HCT116 (cell line): ENCODE data around the gene ARL5B. TPM values are rescaled to one million over a fixed set of nuclear protein-coding genes. Genes with fewer than 3 reads are reported as not detected.
"Not testable (repeated sequence)": the region's sequence is repeated elsewhere in the genome, so short reads cannot be mapped to it uniquely, and the experiment has no call there.

Source experiments
- ATAC-seq: fragments of 200-7000 bp; cut with Tn5 transposase; 2 replicates; pipeline ENCODE4 v1.9.1; 2020; ENCODE audit warnings: mild to moderate bottlenecking, moderate library complexity
- BruUV-seq: library from RNA; stranded (reverse); fragments of 400-500 nt; replicated peaks from 2 replicates; lab custom pipeline; 2021; lab: Mats Ljungman, UMichigan
- CTCF ChIA-PET: fragments of 300-600 bp; sonication (Branson Sonifier 250); formaldehyde crosslinking; loops from one replicate; lab custom pipeline; 2021; ENCODE audit warnings: antibody characterized with exemption; lab: Charles Lee
- POLR2A ChIA-PET: fragments of 300-600, 350-600 bp; sonication (Branson Sonifier 250); formaldehyde crosslinking; loops from one replicate; lab custom pipeline; 2021; ENCODE audit warnings: antibody characterized with exemption; lab: Charles Lee
- RAD21 ChIA-PET, 2 experiments: fragments of 300-600 bp; sonication (Branson Sonifier 250); formaldehyde crosslinking; loops; one replicate each; lab custom pipeline; 2023; ENCODE audit warnings: low total read pairs in 2 of 2; ENCODE audit not compliant: uncharacterized antibody in 2 of 2, unreplicated experiment in 2 of 2, low non-redundant PET in 1 of 2; lab: Charles Lee
- DNase-seq: peaks from one replicate; pipeline ENCODE4 v3.0.0-alpha.2; 2010; ENCODE audit warnings: low read depth, low spot score
- H2AFZ ChIP-seq: fragments of 200-600 bp; shearing (Covaris generic), sonication (generic); 2 replicates; pipeline ENCODE4 v1.6.1; 2017; ENCODE audit warnings: low read depth, mixed run types, mixed read lengths, antibody characterized with exemption, low read length; ENCODE audit not compliant: poor library complexity, severe bottlenecking
- H3K27ac ChIP-seq: 2 replicates; pipeline ENCODE4 v1.5.1; 2012; ENCODE audit warnings: low read depth, low read length
- H3K27me3 ChIP-seq: fragments of 200-600 bp; sonication (generic); 2 replicates; pipeline ENCODE4 v1.6.1; 2016; ENCODE audit warnings: mixed run types, low read length, mixed read lengths; ENCODE audit not compliant: insufficient read depth
- H3K36me3 ChIP-seq, 2 experiments: fragments of 200-500 bp in 1 of 2; fragments of 200-600 bp in 1 of 2; sonication (Bioruptor generic) in 1 of 2; sonication (generic) in 1 of 2; 2 replicates each; pipeline versions ENCODE4 v1.5.1 to v1.6.1; 2014 to 2016; ENCODE audit warnings: low read length in 2 of 2, inconsistent platforms in 1 of 2, mixed read lengths in 1 of 2, mixed run types in 1 of 2; ENCODE audit not compliant: insufficient read depth in 2 of 2, control insufficient read depth in 1 of 2
- H3K4me1 ChIP-seq, 2 experiments: fragments of 200-600 bp in 1 of 2; sonication (generic) in 1 of 2; 2 replicates each; pipeline versions ENCODE4 v1.5.1 to v1.6.1; 2012 to 2017; ENCODE audit warnings: low read length in 2 of 2, inconsistent platforms in 1 of 2, mild to moderate bottlenecking in 1 of 2, mixed read lengths in 1 of 2, mixed run types in 1 of 2, moderate library complexity in 1 of 2; ENCODE audit not compliant: insufficient read depth in 2 of 2, control insufficient read depth in 1 of 2
- H3K4me2 ChIP-seq: fragments of 200-600 bp; sonication (generic); 2 replicates; pipeline ENCODE4 v1.6.1; 2017; ENCODE audit warnings: mixed run types, low read length, mixed read lengths
- H3K4me3 ChIP-seq, 2 experiments: fragments of 200-600 bp in 1 of 2; sonication (generic) in 1 of 2; replicated peaks in 1 of 2; 2 replicates each; pipeline ENCODE4 v1.5.1; 2011 to 2016; ENCODE audit warnings: low read length in 2 of 2, control low read depth in 1 of 2, low read depth in 1 of 2, mild to moderate bottlenecking in 1 of 2, mixed read lengths in 1 of 2, mixed run types in 1 of 2
- H3K79me2 ChIP-seq: fragments of 200-600 bp; sonication (generic); 2 replicates; pipeline ENCODE4 v1.6.1; 2017; ENCODE audit warnings: mild to moderate bottlenecking, mixed run types, low read length, moderate library complexity, mixed read lengths; ENCODE audit not compliant: insufficient read depth
- H3K9ac ChIP-seq: fragments of 200-600 bp; sonication (generic); 2 replicates; pipeline ENCODE4 v1.6.1; 2016; ENCODE audit warnings: low read length, mixed read lengths
- H3K9me2 ChIP-seq: fragments of 200-600 bp; sonication (generic), shearing (Covaris generic); 2 replicates; pipeline ENCODE4 v1.6.1; 2017; ENCODE audit warnings: mixed run types, mild to moderate bottlenecking, moderate library complexity; ENCODE audit not compliant: insufficient read depth
- H3K9me3 ChIP-seq, 2 experiments: fragments of 200-500 bp in 1 of 2; fragments of 200-600 bp in 1 of 2; sonication (Bioruptor generic) in 1 of 2; sonication (generic) in 1 of 2; 2 replicates each; pipeline ENCODE4 v1.6.1; 2014 to 2017; ENCODE audit warnings: low read length in 2 of 2, mixed read lengths in 2 of 2, inconsistent platforms in 1 of 2, low read depth in 1 of 2, mild to moderate bottlenecking in 1 of 2, mixed run types in 1 of 2, moderate library complexity in 1 of 2; ENCODE audit not compliant: control insufficient read depth in 1 of 2, insufficient read depth in 1 of 2
- H4K20me1 ChIP-seq: fragments of 200-600 bp; sonication (generic), shearing (Covaris generic); 2 replicates; pipeline ENCODE4 v1.6.1; 2017; ENCODE audit warnings: mixed run types, mild to moderate bottlenecking, moderate library complexity; ENCODE audit not compliant: insufficient read depth
- EZH2phosphoT487 ChIP-seq: fragments of 200-600 bp; IDR thresholded peaks from 2 replicates; pipeline ENCODE4 v1.6.1; 2018; ENCODE audit warnings: antibody characterized with exemption, borderline replicate concordance
- RAD21 ChIP-seq: IDR thresholded peaks from 2 replicates; pipeline ENCODE4 v1.6.1; 2012; ENCODE audit warnings: low read depth, mild to moderate bottlenecking
- REST ChIP-seq: IDR thresholded peaks from 2 replicates; pipeline ENCODE4 v1.6.1; 2012; ENCODE audit warnings: low read depth
- SIN3A ChIP-seq: IDR thresholded peaks from 2 replicates; pipeline ENCODE4 v1.6.1; 2012; ENCODE audit warnings: low read depth
- intact Hi-C: fragments of 100-400 bp; cut with micrococcal nuclease; formaldehyde crosslinking; loops from 2 replicates; pipeline ENCODE4 v1.10.0; 2022
- total RNA-seq: library from RNA; stranded (reverse); gene quantifications from one replicate; pipeline ENCODE4 v1.2.1, GENCODE V29; 2021; ENCODE audit not compliant: unreplicated experiment

The ARL5B gene
- total RNA-seq, 1 experiment from 2014 or later, result 21.1 TPM

DNA sequence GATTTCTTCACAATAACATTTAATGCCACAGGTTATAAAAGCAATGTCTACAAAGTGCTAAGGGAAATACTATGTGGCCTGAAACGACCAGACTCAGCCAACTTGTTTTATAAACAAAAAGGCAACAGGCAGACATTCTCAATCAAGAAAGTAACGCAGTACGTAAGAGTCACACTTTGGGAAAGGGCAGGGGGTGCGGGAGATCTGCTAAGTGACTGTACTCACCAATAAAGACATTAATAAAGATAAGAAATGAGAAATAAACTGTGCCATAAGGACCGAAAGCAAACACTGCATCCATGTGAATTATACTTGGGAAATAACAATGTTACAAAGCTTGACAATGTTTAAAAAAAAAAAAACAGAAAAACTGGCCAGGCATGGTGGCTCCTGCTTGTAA lies 33.3 kb upstream of the ARL5B start:
- Histone ChIP-seq H3K9me3 (no peaks in the 10 kb centered on the region), H3K4me1 (no peaks in the 10 kb centered on the region), H3K9me2 (no peaks in the 10 kb centered on the region), H3K9ac (no peak overlapping the region), H3K36me3 (peaks cover 2 to 4% of the 10 kb centered on the region in 2 experiments; a peak in 3 of 4 replicates), H3K27me3 (no peaks in the 10 kb centered on the region), H4K20me1 (no peaks in the 10 kb centered on the region), H3K27ac (no peak overlapping the region), H3K4me2 (no peak overlapping the region), H2AFZ (no peak overlapping the region), H3K79me2 (no peaks in the 10 kb centered on the region), H3K4me3 (no peak overlapping the region)
- no peak for ATAC-seq
- BruUV-seq, result no TSS peak
- ChIA-PET POLR2A (no interaction called here), RAD21 (no interaction called here), CTCF (no interaction called here)
- TF ChIP-seq SIN3A (no peak), REST (no peak), RAD21 (no peak), EZH2phosphoT487 (no peak)
- no peak for DNase-seq
- intact Hi-C loops, result no loop called here

DNA sequence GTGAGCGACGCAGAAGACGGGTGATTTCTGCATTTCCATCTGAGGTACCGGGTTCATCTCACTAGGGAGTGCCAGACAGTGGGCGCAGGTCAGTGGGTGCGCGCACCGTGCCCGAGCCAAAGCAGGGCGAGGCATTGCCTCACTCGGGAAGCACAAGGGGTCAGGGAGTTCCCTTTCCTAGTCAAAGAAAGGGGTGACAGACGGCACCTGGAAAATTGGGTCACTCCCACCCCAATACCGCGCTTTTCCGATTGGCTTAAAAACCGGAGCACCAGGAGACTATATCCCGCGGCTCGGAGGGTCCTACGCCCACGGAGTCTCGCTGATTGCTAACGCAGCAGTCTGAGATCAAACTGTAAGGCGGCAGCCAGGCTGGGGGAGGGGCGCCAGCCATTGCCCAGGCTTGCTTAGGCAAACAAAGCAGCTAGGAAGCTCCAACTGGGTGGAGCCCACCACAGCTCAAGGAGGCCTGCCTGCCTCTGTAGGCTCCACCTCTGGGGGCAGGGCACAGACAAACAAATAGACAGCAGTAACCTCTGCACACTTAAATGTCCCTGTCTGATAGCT lies 31.7 kb upstream of the ARL5B start:
- BruUV-seq, result not testable (repeated sequence)

DNA sequence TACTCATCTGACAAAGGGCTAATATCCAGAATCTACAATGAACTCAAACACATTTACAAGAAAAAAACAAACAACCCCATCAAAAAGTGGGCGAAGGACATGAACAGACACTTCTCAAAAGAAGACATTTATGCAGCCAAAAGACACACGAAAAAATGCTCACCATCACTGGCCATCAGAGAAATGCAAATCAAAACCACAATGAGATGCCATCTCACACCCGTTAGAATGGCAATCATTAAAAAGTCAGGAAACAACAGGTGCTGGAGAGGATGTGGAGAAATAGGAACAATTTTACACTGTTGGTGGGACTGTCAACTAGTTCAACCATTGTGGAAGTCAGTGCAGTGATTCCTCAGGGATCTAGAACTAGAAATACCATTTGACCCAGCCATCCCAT lies 26.7 kb upstream of the ARL5B start:
- CTCF ChIA-PET, H3K4me3 ChIP-seq, H2AFZ ChIP-seq, H3K4me2 ChIP-seq, H3K79me2 ChIP-seq, DNase-seq, RAD21 ChIA-PET, H3K4me1 ChIP-seq, ATAC-seq, H3K27me3 ChIP-seq, POLR2A ChIA-PET, BruUV-seq, H4K20me1 ChIP-seq, H3K27ac ChIP-seq, intact Hi-C loops, H3K9me3 ChIP-seq, H3K9ac ChIP-seq, H3K9me2 ChIP-seq, H3K36me3 ChIP-seq: not testable (repeated sequence)

More for the DNA sequence above, 31.7 kb upstream of the ARL5B start:
- H2AFZ ChIP-seq, H3K9me3 ChIP-seq, DNase-seq, H3K4me1 ChIP-seq, POLR2A ChIA-PET, H3K9ac ChIP-seq, H3K9me2 ChIP-seq, RAD21 ChIA-PET, H3K27ac ChIP-seq, intact Hi-C loops, H3K36me3 ChIP-seq, ATAC-seq, H4K20me1 ChIP-seq, CTCF ChIA-PET, H3K27me3 ChIP-seq, H3K4me3 ChIP-seq, H3K4me2 ChIP-seq, H3K79me2 ChIP-seq: not testable (repeated sequence)
